DMS153 (cell line): Measurements from ENCODE around the gene MOB3A.
"Not testable (repeated sequence)": the region's sequence is repeated elsewhere in the genome, so short reads cannot be mapped to it uniquely, and the experiment has no call there.

ENCODE experiments used
- DNase-seq: peaks from one replicate; lab custom pipeline; 2025; lab: John Stamatoyannopoulos, UW

MOB3A gene

GRCh38 chr19:2045501-2046045 lies 50.6 kb downstream of the MOB3A start:
- no peak for DNase-seq

GRCh38 chr19:2044709-2045500 lies 51.2 kb downstream of the MOB3A start:
- DNase-seq = no peak

- no peak for DNase-seq
Observed at GRCh38 chr19:2043961-2044708, 52.0 kb downstream of the MOB3A start.

DNA sequence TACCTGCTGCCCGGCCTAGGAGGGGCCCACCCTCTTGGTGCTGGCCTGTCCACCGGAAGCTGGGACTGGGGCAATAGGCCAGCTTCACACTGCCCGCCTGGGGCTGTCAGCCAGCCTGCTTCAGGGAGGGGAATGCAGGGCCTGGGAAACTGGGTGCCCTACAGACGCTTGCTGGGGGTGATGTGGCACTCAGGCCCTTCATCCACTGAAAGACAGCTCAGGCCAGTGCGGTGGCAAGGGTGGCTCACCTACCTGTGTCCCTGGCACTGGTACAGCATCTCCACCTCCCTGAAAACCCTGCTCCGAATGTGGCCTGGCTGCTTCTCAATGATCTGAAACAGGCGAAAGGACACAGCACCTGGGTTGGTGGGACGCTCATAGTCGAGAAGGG lies 52.9 kb downstream of the MOB3A start:
- DNase-seq = no peak

- no peak for DNase-seq
Observed at GRCh38 chr19:2042485-2043250, 53.5 kb downstream of the MOB3A start.

DNA sequence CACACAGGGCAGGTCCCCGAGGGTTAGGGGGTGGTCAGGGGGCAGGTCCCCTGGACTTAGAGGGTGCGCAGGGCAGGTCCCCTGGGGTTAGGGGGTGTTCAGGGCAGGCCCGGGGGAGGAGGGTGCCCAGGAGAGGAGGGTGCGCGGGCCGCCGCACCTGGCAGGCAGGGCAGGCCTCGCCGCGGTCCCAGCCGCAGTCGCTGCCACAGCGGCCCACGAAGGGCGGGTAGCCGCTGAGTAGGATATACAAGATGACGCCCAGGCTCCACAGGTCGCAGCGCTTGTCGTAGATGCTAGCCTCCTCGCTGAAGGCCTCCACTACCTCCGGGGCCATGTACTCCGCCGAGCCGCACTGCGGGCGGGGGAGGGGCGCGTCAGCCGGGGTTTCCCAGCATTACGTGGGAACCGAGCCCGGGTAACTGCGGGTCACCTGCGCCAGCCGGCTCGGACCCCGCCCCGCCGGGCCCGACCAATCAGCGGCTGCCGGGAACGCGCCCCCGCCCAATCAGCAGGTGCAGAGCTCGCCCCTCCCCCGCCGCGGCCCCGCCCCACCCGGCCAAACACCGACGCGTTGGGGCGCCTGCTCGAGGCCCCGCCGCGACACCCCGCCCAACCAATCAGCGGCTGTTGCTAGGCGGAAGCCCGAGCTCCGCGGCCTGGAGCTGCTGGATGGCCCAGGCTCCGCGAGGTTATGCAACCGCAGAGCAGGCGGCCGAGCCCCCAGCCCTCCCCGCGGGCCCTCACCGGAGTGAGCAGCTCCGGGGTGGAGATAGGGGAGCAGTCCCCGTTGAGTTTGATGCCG lies 54.2 kb downstream of the MOB3A start:
- DNase-seq = peak; percentile 75

GRCh38 chr19:2041433-2041682 lies 54.8 kb downstream of the MOB3A start:
- DNase-seq = no peak

DNA sequence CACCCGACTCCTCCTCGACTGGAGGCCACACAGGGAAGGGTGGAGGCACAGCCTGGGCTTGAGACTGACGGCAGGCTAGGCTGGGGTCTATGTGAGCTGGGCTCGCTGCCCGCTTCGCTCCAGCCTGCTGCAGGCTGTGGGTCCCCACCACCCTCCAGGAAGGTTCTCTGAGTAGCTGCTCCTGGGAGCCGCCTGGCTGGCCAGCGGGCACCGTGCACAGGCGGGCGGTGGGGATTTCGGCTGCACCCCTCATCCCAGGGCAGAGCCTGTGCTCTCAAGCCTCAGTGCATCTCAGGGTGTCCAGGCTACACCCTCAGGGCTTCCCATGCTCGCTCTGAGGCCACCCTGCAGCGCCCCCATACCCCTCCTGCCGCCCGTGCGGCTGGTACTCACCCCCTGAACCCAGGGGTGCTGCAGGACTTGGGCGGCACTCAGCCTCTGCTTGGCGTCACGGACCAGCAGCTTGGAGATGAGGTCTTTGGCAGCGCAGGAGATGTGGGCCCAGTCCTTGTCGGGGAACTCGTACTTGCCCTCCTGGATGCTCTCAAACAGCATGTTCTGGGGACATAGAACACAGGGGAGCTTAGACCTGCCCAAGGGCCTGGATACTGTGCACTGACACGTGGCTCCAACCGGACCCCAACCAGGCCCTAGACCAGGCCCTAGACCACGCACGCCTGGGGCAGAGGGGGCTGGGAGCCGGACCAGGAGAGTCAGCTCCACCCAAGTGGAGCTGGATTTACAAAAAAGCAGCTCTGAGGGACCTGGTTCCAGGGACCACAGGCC lies 55.3 kb downstream of the MOB3A start:
- DNase-seq = no peak

- DNase-seq = no peak
Observed at GRCh38 chr19:2039959-2040646, 56.0 kb downstream of the MOB3A start.

DNA sequence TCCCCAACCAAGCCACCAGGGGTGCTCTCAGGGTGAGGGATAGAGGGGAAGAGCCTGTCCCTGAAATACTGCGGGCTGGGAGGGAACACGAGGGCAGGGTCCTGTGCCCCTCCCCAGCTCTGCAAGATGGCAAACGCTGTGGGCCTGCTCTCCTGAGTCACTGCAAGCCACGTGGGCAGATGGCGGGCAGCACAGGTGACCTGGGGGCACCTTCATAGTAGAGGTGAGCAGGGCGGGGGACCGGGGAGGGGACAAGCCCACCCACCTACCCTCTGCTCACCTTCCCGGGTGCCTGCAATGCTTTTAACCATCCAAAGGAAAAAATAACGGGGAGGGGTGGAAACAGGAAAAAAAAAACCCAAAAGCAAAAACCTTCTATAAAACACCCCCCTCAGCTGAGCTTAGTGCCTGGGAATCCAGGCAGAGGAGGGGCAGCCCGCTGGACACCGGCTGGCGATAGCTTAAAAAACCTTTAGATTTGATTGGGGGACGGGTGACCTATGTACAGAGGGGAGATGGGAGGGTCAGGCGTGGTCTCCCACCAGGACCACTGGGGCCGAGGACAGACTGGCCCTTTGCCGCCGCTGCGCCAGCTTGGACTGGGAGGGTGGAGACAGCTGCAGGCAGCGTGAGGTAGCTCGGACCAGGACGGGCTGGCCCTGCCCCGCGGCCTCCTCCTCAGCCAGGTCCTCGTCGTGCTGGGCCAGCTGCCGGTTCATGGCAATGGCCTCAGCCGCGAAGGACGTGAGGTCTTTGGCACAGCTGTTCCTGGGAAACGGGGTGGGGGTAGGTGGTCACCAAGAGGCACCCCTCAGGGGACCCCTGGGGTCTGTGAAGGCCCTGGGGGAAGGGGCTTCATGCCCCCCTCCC lies 56.8 kb downstream of the MOB3A start:
- no peak for DNase-seq

GRCh38 chr19:2038284-2039088 lies 57.6 kb downstream of the MOB3A start:
- DNase-seq = no peak

- DNase-seq = no peak
Observed at GRCh38 chr19:2037651-2038255, 58.4 kb downstream of the MOB3A start.

DNA sequence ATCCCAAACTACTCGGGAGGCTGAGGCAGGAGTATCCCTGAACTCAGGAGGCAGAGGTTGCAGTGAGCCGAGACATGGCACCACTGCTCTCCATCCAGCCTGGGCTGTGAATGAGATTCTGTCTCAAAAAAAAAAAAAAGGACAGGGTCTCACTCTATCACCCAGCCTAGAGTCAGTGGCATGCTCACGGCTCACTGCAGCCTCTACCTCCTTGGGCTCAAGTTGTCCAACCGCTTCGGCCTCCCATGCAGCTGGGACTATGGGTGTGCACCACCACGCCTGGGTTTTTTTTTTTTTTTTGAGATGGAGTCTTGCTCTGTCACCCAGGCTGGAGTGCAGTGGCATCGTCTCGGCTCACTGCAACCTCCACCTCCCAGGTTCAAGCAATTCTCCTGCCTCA lies 59.7 kb downstream of the MOB3A start:
- no peak for DNase-seq

- DNase-seq = no peak
Observed at GRCh38 chr19:2035590-2035991, 60.5 kb downstream of the MOB3A start.

- no peak for DNase-seq
Observed at GRCh38 chr19:2034729-2035589, 61.2 kb downstream of the MOB3A start.

- DNase-seq = not testable (repeated sequence)
Observed at GRCh38 chr19:2034253-2034652, 61.9 kb downstream of the MOB3A start.

DNA sequence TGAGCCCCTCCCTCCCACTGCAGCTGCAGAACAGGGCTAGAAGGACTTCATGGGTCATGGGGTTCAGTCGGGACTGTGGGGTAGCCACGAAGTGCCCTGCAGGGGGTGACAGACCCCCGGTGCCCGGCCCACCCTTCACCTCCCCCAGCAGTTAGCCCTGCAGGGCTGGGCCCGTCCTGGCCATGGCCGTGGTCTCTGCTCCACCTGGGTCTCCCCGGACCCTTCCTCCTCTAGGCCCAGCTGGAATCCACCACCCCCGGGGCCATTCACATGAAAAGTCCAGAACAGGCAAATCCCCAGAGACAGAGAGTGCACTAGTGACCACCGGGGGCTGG lies 62.3 kb downstream of the MOB3A start:
- no peak for DNase-seq
